ENCODE results near the gene ESPN. TPM values are rescaled to one million over a fixed set of nuclear protein-coding genes. Genes with fewer than 3 reads are reported as not detected.
A peak's percentile ranks its signal among the peaks of the same experiment; 100 is the strongest.
"Not testable (repeated sequence)": the region's sequence is repeated elsewhere in the genome, so short reads cannot be mapped to it uniquely, and the experiment has no call there.

The ESPN gene
- total RNA-seq, 2 donors from 2014 or later, result 13.2 to 15.7 TPM

DNA sequence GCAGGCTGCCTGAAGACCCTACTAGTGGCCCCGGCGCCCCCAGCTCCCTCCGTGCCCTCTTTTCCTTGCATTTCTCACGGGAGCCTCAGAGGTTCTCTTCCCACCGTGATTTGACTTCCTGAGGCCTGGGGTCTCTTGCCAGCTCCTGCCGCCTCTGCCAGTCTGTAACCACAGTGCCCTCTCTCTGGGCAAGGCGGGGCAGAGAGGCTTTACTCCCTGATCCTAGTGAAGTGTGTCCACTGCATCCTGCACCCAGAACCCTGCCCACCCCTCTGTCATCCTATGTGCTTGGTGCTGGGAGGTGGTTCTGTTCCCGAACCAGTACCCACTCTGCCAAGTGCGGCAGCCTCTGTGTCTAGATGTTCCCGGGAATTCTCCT, 2.4 kb downstream of the ESPN start:
- Mint-ChIP-seq H3K4me3 (no peak overlapping the region), H3K27ac (no peak overlapping the region), H3K27me3 (peaks cover 8% of the 10 kb centered on the region), H3K36me3 (ENCODE audit: low read depth) (no peaks in the 10 kb centered on the region), H3K4me1 (peaks cover 7% of the 10 kb centered on the region)
- DNase-seq (no peak), ATAC-seq (no peak)
- no peaks in the 10 kb centered on the region for H3K9me3 ChIP-seq (ENCODE audit: control insufficient read depth, low read length, poor library complexity, severe bottlenecking)

DNA sequence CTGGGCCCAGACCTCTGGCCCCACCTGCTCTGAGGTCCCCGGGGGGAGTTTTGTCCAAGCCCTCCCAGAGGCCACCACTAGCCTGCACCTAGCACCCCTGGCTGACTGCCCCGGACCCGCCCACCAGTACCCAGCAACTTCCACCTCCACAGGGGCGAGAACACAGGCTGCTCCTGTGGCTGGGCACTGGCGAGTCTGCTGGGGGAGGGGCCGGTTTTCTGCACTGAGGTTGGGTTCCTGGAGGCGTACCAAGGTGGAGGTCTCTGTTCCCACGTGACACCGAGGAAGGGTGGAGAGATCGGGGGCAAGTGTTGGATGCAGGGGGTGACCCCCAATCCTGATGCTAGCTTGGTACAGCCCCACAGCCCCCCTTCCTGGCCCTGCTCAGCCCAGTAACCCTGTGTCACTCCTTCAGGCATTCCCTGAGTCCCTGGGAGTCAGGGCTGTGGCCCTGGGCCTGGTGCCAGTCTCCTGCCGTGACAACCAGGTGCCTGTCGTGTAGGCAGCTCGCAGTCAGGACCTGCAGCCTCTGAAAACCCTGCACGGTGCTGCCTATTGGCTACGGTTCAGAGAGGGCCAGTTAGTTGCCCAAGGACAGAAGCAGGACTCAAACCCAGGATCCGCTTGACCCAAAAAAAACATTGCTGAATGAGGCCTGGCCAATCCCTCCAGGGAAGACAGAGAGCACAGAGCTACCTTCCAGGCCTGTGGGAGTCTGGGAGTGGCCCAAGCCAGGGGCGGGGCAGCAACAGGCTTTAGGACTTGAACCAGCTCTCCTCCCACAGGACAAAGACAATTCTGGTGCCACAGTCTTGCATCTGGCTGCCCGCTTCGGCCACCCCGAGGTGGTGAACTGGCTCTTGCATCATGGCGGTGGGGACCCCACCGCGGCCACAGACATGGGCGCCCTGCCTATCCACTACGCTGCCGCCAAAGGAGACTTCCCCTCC, 3.1 kb downstream of the ESPN start:
- ATAC-seq (no peak), DNase-seq (no peak)
- H3K9me3 ChIP-seq (ENCODE audit: control insufficient read depth, low read length, poor library complexity, severe bottlenecking), result no peaks in the 10 kb centered on the region
- Mint-ChIP-seq H3K4me3 (no peak overlapping the region), H3K4me1 (peaks cover 7% of the 10 kb centered on the region), H3K36me3 (ENCODE audit: low read depth) (no peaks in the 10 kb centered on the region), H3K27ac (no peak overlapping the region), H3K27me3 (peaks cover 7% of the 10 kb centered on the region)

DNA sequence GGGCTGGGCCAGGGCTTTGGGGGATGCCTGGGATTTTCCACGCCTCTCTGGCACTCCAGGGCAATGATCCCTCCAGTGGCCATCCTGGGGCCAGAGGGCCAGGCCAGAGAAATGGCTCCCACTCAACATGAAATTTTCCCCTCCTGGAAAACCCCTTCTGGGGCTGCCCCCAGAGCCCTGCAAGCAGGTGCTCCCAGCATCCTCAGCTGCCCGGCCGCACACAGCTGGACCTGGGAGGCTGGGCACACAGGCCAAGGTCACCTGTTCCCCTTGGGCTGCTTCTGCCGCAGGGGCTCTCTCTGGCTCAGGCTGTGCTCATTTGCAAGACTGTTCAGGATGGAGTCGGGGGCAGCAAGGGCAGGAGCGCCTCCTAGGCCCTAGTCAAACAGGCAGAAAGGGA, 3.9 kb downstream of the ESPN start:
- DNase-seq; H3K9me3 ChIP-seq (ENCODE audit: control insufficient read depth, low read length, poor library complexity, severe bottlenecking); H3K4me3 Mint-ChIP-seq; H3K4me1 Mint-ChIP-seq; ATAC-seq; H3K27ac Mint-ChIP-seq; H3K27me3 Mint-ChIP-seq; H3K36me3 Mint-ChIP-seq (ENCODE audit: low read depth): not testable (repeated sequence)

DNA sequence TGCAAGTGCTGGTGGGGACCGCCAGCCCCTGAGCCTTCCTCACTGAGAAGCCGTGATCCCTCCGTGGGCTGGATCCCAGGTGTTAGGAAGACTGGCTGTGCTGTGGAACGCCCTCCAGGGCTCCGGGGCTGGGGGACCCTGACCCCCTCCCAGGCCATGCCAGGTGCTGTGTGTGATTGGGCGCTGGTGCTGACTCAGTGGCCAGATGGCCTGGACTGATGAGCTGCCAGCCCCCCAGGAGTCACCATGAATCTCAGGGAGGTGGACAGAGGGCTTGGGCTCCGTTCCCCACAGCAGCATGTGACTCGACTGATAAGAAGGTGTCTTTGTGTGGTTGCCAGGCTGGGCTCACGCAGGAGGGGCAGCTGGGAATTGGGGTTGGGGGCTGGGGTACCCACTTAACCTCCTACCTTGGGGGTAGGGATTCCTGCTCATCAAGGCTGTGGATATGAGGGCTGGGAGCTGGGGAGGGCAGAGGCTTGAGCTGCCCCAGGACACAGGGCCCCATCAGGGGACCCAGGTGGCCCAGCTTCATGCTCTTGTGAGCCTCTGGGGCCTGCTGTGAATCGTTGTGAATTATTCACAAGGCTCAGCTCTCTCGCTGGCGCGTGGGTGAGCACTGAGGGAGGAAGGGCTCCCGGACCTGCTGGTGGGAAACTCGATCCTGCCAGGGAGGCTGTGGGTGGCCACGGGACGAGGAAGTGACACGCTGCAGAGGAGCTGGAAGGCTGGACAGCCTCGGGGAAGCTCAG, 5.3 kb downstream of the ESPN start:
- not testable (repeated sequence) for H3K4me3 Mint-ChIP-seq; H3K27ac Mint-ChIP-seq; H3K9me3 ChIP-seq (ENCODE audit: control insufficient read depth, low read length, poor library complexity, severe bottlenecking); ATAC-seq; H3K36me3 Mint-ChIP-seq (ENCODE audit: low read depth); H3K4me1 Mint-ChIP-seq; DNase-seq
- peaks cover 12% of the 10 kb centered on the region for H3K27me3 Mint-ChIP-seq

DNA sequence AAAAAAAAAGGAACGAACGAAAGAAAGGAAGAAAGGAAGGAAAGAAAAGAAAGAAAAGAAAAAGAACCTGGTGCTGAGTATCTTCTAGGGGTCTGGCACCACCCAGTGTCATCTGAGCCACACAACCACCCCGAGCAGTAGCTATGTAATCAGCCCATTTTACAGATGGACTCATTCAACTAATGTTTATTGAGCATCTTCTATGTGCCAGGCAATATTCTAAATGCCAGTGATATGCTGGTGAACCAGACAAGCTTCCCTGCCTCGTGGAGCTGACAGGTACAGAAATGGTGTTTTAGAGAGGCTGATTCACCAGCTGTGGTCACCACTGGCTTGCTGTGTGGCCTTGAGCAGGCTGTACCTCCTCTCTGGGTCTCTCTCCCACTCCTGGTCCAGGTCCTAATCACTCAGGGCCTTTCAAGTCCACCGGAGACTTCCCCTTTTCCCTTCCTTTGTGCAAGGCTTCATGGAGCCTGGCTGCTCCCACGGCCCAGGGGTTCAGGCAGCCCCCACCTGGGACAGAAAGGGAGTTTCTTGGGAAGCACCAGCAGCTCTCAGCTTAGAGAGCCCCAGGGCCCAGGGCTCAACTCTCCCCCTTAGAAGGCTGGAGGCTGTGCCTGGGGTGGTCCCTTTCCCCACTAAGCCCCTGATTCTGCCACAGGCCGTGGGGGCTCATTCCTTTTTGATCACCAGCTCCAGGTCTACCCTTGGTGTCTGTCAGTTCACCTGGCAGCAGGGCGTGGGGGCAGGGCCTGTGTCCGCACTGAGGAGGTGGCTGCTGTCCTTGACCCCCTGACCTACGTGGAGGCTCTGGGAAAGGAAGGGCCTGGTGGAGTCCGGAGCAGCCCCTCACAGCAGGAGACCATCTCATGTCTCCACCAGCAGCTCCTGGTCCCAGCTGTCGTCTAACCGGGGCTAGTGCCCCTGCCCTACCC, 7.3 kb downstream of the ESPN start:
- not testable (repeated sequence) for ATAC-seq; H3K4me1 Mint-ChIP-seq; H3K9me3 ChIP-seq (ENCODE audit: control insufficient read depth, low read length, poor library complexity, severe bottlenecking); DNase-seq; H3K36me3 Mint-ChIP-seq (ENCODE audit: low read depth); H3K4me3 Mint-ChIP-seq; H3K27ac Mint-ChIP-seq
- peaks cover 12% of the 10 kb centered on the region for H3K27me3 Mint-ChIP-seq

DNA sequence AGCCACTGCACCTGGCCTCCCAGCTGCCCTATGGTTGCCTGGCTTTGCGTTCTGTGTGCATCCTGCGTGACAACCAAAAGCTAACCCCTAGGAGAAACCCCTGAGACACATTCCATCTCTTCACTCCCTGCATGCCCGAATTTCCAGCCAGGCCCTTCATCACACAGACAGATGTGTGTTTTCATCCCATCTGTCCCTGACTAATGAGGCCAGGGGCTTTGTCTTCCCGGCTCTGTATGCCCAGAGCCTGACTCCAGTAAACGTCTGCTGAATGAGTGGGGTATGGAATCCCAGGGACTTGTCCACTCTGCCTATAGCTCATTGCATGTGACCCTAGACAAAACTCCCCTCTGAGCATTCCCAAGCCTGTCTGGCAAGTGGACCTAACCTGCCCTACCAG, 9.6 kb downstream of the ESPN start:
- Mint-ChIP-seq H3K27me3 (peaks cover 20% of the 10 kb centered on the region), H3K27ac (peak overlapping the region; percentile 51), H3K4me1 (peaks cover 9% of the 10 kb centered on the region), H3K4me3 (no peak overlapping the region), H3K36me3 (ENCODE audit: low read depth) (peaks cover 2% of the 10 kb centered on the region)
- H3K9me3 ChIP-seq (ENCODE audit: control insufficient read depth, low read length, poor library complexity, severe bottlenecking), result no peaks in the 10 kb centered on the region
- DNase-seq (no peak), ATAC-seq (no peak)

DNA sequence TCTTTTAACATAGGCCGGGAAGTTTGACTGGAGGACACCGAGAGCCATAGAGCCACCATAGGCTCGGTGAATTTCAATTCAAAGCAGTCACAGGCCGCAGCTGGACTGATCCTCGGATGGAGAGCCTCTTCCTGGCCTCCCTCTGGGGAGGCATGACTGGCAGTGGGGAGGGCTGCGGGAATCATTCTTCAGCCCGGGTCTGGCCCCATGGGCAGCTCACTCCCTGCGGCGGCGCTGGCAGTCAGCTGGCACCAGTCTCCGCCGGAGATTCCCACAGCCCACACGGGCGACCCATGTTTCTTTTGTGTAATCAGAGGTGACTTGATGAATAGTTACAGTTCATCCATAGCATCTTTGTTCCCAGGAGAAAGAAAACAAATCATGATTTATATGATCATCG, 10.6 kb downstream of the ESPN start:
- Mint-ChIP-seq H3K27ac (no peak overlapping the region), H3K4me3 (no peak overlapping the region), H3K27me3 (peaks cover 20% of the 10 kb centered on the region), H3K36me3 (ENCODE audit: low read depth) (peaks cover 2% of the 10 kb centered on the region), H3K4me1 (peaks cover 12% of the 10 kb centered on the region)
- DNase-seq (no peak), ATAC-seq (no peak)
- no peaks in the 10 kb centered on the region for H3K9me3 ChIP-seq (ENCODE audit: control insufficient read depth, low read length, poor library complexity, severe bottlenecking)

DNA sequence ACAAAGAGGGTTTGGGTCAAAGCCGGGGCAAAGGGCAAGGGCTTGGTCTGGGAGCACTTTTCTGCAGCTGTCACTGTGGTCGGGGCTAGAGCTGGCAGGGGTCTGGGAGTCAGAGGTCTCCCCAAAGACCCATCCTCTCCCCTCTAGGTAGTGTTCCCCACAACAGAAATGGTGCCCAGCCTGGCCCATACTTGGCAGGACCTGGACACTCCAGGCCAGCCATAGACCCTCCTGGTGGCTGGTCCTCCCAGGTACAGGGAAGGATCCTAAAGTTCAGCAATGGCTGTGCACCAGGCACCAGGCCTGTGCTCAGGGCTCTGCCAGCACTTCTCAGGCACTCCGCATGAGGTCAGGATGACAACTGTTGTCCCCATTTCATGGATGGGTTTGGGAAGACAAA, 11.0 kb downstream of the ESPN start:
- H3K27me3 Mint-ChIP-seq, result peaks cover 20% of the 10 kb centered on the region

DNA sequence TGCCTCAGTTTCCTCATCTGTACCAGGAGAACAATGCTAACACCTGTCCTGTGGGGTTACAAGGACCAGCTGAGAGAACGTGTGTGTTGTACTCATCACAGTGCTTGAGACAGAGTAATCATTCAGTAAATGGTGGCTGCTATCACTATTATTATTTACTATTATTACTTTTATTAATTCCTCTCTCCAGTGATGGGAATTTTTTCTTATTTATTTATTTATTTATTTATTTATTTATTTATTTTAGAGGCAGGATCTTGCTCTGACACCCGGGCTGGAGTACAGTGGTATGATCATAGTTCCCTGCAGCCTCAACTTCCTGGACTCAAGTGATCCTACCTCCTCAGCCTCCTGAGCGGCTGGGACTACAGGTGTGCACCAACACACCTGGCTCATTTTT, 11.7 kb downstream of the ESPN start:
- not testable (repeated sequence) for H3K36me3 Mint-ChIP-seq (ENCODE audit: low read depth); ATAC-seq; H3K9me3 ChIP-seq (ENCODE audit: control insufficient read depth, low read length, poor library complexity, severe bottlenecking); H3K27ac Mint-ChIP-seq; H3K4me3 Mint-ChIP-seq; DNase-seq
- H3K27me3 Mint-ChIP-seq, result peaks cover 20% of the 10 kb centered on the region
- peaks cover 12% of the 10 kb centered on the region for H3K4me1 Mint-ChIP-seq

More for the DNA sequence above, 11.0 kb downstream of the ESPN start:
- H3K27ac Mint-ChIP-seq, result no peak overlapping the region
- H3K9me3 ChIP-seq (ENCODE audit: control insufficient read depth, low read length, poor library complexity, severe bottlenecking), result no peaks in the 10 kb centered on the region
- H3K4me3 Mint-ChIP-seq, result no peak overlapping the region
- ATAC-seq (no peak), DNase-seq (no peak)
- H3K4me1 Mint-ChIP-seq, result peaks cover 12% of the 10 kb centered on the region
- H3K36me3 Mint-ChIP-seq (ENCODE audit: low read depth), result peaks cover 2% of the 10 kb centered on the region

DNA sequence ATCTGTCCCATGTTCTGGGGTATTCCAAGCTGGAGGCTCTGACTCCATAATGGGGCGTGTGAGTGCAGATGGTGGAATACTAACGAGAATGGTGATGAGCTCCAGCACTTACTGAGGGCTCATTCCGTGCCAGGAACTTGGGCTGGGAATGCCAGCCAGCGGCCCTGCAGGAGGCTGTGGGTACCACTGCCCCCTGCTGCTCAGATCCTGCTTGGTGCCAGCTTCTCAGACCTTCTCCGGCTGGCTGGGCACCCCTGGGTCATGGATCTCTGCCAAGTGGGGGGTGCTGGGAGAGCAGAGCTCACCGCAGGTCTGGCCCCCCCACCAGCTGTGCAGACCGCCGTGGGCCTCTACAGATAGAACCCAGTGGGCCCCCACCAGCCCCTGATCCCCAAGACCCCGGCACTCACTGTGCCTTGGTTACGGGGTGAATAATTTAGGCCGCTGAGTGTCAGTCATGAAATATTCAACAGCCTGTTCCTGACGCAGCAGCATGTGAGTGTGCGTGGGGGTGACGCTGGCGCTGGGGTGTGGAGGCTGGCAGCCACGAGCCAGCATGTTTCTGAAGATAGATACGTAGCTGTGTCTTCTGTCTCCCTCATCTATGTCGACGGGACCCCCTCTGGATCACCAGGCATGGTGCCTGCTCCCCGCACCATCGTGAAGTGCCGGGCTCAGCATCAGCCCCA, 12.6 kb downstream of the ESPN start:
- not testable (repeated sequence) for H3K36me3 Mint-ChIP-seq (ENCODE audit: low read depth)

DNA sequence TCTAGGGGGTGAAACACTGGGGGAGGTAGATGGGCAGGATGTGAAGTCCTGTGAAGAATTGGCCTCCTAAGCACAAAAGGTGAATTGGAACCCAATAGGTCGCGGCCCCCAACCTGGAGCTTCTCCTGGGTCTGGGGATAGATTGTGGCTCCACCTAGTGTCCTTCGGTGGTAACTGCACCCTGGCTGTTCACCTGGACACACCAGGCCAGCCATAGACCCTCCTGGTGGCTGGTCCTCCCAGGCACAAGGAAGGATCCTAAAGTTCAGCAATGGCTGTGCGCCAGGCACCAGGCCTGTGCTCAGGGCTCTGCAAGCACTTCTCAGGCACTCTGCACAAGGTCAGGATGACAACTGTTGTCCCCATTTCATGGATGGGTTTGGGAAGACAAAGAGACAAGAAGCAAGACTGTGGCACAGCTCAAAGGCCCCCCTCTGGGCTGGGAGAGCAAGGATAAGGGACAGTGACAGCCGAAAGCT, 13.5 kb downstream of the ESPN start:
- H3K9me3 ChIP-seq (ENCODE audit: control insufficient read depth, low read length, poor library complexity, severe bottlenecking), result no peaks in the 10 kb centered on the region
- DNase-seq, result peak; percentile 56 to 65 (median 59)
- peak overlapping the region; percentile 57 for H3K4me3 Mint-ChIP-seq
- peaks cover 20% of the 10 kb centered on the region for H3K27me3 Mint-ChIP-seq
- no peak overlapping the region for H3K27ac Mint-ChIP-seq
- peak; percentile 64 for ATAC-seq
- peaks cover 2% of the 10 kb centered on the region for H3K36me3 Mint-ChIP-seq (ENCODE audit: low read depth)
- peaks cover 12% of the 10 kb centered on the region for H3K4me1 Mint-ChIP-seq

More for the DNA sequence above, 12.6 kb downstream of the ESPN start:
- H3K4me3 Mint-ChIP-seq; H3K9me3 ChIP-seq (ENCODE audit: control insufficient read depth, low read length, poor library complexity, severe bottlenecking); H3K27ac Mint-ChIP-seq; ATAC-seq; DNase-seq: not testable (repeated sequence)
- Mint-ChIP-seq H3K4me1 (peaks cover 12% of the 10 kb centered on the region), H3K27me3 (peaks cover 20% of the 10 kb centered on the region)
